ENCODE measurements around the gene DLG2.
"Not testable (repeated sequence)": the region's sequence is repeated elsewhere in the genome, so short reads cannot be mapped to it uniquely, and the experiment has no call there.

The DLG2 gene

GRCh38 chr11:83629775-83630174, 1997.4 kb downstream of the DLG2 start:
- no peak for DNase-seq (ENCODE audit: low read depth)

- DNase-seq (ENCODE audit: low read depth), result no peak
Measured at GRCh38 chr11:83628622-83629355, 1998.4 kb downstream of the DLG2 start.

GRCh38 chr11:83625336-83625735, 2001.8 kb downstream of the DLG2 start:
- no peak for DNase-seq (ENCODE audit: low read depth)

GRCh38 chr11:83617671-83618070, 2009.5 kb downstream of the DLG2 start:
- no peak for DNase-seq (ENCODE audit: low read depth)

- no peak for DNase-seq (ENCODE audit: low read depth)
Measured at GRCh38 chr11:83613767-83614121, 2013.4 kb downstream of the DLG2 start.

GRCh38 chr11:83612891-83613766, 2014.0 kb downstream of the DLG2 start:
- DNase-seq (ENCODE audit: low read depth), result no peak

- no peak for DNase-seq (ENCODE audit: low read depth)
Measured at GRCh38 chr11:83611600-83611999, 2015.5 kb downstream of the DLG2 start.

GRCh38 chr11:83611031-83611430, 2016.1 kb downstream of the DLG2 start:
- DNase-seq (ENCODE audit: low read depth), result no peak

GRCh38 chr11:83609191-83609590, 2018.0 kb downstream of the DLG2 start:
- DNase-seq (ENCODE audit: low read depth), result no peak

- no peak for DNase-seq (ENCODE audit: low read depth)
Measured at GRCh38 chr11:83608571-83608970, 2018.6 kb downstream of the DLG2 start.

- DNase-seq (ENCODE audit: low read depth), result no peak
Measured at GRCh38 chr11:83601914-83602527, 2025.1 kb downstream of the DLG2 start.

GRCh38 chr11:83601201-83601913, 2025.8 kb downstream of the DLG2 start:
- DNase-seq (ENCODE audit: low read depth), result no peak

- DNase-seq (ENCODE audit: low read depth), result no peak
Measured at GRCh38 chr11:83600661-83601060, 2026.5 kb downstream of the DLG2 start.

GRCh38 chr11:83599066-83599465, 2028.1 kb downstream of the DLG2 start:
- no peak for DNase-seq (ENCODE audit: low read depth)

- not testable (repeated sequence) for DNase-seq (ENCODE audit: low read depth)
Measured at GRCh38 chr11:83587797-83588196, 2039.3 kb downstream of the DLG2 start.

- DNase-seq (ENCODE audit: low read depth), result no peak
Measured at GRCh38 chr11:83583757-83584366, 2043.3 kb downstream of the DLG2 start.

- DNase-seq (ENCODE audit: low read depth), result no peak
Measured at GRCh38 chr11:83574519-83574918, 2052.6 kb downstream of the DLG2 start.

- DNase-seq (ENCODE audit: low read depth), result no peak
Measured at GRCh38 chr11:83572581-83573496, 2054.3 kb downstream of the DLG2 start.

- no peak for DNase-seq (ENCODE audit: low read depth)
Measured at GRCh38 chr11:83571302-83571701, 2055.8 kb downstream of the DLG2 start.

- no peak for DNase-seq (ENCODE audit: low read depth)
Measured at GRCh38 chr11:83569134-83569805, 2057.9 kb downstream of the DLG2 start.

All from activated gamma-delta T cell treated with anti-CD3 and anti-CD28 coated beads, Interleukin-2, amount 50 U/mL, for 16 hours (primary cell).